ENCODE data around the gene DOP1A. TPM values are rescaled to one million over a fixed set of nuclear protein-coding genes. Genes with fewer than 3 reads are reported as not detected.

The DOP1A gene, protein sequence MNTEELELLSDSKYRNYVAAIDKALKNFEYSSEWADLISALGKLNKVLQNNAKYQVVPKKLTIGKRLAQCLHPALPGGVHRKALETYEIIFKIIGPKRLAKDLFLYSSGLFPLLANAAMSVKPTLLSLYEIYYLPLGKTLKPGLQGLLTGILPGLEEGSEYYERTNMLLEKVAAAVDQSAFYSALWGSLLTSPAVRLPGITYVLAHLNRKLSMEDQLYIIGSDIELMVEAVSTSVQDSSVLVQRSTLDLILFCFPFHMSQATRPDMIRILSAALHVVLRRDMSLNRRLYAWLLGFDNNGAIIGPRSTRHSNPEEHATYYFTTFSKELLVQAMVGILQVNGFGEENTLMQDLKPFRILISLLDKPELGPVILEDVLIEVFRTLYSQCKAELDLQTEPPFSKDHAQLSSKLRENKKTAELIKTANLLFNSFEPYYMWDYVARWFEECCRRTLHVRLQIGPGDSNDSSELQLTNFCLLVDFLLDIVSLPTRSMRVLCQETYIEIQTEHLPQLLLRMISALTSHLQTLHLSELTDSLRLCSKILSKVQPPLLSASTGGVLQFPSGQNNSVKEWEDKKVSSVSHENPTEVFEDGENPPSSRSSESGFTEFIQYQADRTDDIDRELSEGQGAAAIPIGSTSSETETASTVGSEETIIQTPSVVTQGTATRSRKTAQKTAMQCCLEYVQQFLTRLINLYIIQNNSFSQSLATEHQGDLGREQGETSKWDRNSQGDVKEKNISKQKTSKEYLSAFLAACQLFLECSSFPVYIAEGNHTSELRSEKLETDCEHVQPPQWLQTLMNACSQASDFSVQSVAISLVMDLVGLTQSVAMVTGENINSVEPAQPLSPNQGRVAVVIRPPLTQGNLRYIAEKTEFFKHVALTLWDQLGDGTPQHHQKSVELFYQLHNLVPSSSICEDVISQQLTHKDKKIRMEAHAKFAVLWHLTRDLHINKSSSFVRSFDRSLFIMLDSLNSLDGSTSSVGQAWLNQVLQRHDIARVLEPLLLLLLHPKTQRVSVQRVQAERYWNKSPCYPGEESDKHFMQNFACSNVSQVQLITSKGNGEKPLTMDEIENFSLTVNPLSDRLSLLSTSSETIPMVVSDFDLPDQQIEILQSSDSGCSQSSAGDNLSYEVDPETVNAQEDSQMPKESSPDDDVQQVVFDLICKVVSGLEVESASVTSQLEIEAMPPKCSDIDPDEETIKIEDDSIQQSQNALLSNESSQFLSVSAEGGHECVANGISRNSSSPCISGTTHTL (N-terminal part only)
- total RNA-seq, result 13.0 and 16.2 TPM in 2 replicates

- DNase-seq (ENCODE audit: low read depth in 2 of 2), result peak; percentile 84 to 95
Observed at GRCh38 chr6:83067448-83068439, at the start of gene DOP1A. Gene DOP1A, plus strand, starts transcription at chr6:83067671. Its CDS starts 29,307 bp downstream, at chr6:83096978.

GRCh38 chr6:83019741-83020140, 47.7 kb upstream of the DOP1A start:
- no peak for DNase-seq (ENCODE audit: low read depth in 2 of 2)

- no peak for DNase-seq (ENCODE audit: low read depth in 2 of 2)
Observed at GRCh38 chr6:83031689-83032088, 35.8 kb upstream of the DOP1A start.

GRCh38 chr6:83038246-83038645, 29.2 kb upstream of the DOP1A start:
- DNase-seq (ENCODE audit: low read depth in 2 of 2), result no peak

DNA sequence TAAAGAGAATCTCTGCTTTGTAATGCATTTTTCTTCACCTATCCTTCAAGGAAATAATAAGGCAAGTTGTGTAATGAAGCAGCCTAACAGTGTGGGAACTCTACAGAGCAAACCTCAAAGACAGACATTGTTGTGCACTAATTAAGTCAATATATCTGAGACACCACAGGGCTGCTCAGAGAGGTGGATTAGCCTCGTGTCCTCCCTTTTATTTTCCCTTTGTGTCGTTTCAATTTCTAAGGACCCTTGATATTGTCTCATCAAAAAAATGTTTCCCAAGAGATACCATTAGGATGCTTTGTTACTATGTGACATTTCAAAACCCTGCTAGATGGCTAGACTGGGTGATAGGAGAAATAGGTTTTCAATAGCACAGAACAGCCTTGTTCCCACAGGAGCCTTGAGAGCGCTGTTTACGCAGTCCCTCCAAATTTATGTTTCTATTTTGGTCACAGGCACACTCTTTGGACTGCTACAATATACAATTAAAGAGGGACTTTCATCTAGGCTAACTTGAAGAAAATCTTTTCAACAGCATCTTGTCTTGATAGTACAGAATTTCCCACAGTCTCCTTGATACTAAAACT, 24.9 kb upstream of the DOP1A start:
- DNase-seq (ENCODE audit: low read depth in 2 of 2), result no peak

DNA sequence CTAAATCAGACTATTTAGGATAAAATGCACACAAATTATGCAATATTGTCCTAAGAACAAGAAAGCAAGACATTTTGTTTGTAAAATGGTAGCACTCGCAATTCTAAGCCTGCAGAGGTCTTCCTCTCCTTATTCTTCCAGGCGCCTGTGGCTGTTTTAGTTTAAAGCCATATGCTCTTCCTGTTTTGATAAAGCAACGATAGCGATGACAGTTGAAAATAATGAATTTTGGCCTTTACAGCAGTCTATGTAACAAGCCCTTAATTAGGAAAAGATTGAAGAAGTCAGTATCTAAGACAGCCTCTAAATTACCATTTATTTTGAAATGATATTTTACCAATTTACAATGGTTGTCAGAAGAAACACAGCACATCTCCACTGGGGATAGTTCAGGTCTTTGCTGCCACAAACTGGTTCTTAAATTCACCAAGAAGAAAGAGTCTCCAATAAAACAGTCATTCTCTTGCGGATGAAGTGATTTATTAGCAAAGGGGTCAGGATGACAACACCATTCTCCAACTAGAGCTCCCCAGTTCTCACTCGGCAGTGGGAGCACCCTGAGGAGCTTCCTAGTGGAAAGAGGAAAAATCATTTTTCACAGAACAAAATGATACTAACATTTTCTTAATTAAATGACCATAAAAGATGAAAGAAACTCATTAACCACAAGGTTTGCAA, 23.2 kb upstream of the DOP1A start:
- no peak for DNase-seq (ENCODE audit: low read depth in 2 of 2)

DNA sequence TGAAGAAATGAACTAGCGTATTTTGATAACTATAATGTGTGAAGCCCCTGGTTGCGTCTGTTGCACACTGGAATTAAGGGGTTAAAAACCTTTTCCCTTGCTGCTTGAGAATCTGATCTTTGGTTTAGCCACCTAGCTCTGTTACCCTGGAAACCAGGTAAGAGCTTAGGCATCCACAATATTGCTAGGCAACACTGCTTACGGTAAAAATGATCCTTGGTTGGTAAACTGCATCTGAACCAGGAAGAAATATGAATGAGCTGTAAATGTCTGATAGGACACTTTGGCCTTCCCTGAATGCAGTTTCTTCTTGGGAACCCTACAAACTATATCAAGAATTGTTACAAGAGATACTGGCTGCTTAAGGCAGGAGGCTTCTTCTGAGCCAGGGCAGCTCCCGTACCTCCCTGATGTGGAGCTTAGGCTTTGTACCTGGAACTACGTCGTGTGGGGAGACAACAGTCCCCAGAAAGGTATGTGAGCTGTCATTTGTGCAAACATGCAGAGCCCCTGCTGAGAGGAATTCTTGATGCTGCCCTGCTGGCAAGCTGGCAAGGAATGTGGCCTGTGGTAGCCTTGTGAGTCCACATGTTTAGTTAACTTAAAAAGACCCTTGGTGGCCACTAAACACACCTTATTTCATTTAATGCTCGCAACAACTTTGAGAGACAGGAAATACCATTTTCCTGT, 20.3 kb upstream of the DOP1A start:
- DNase-seq (ENCODE audit: low read depth in 2 of 2), result no peak

- DNase-seq (ENCODE audit: low read depth in 2 of 2), result peak in 1 of 2 donors; percentile 26
Observed at GRCh38 chr6:83051377-83052172, 15.9 kb upstream of the DOP1A start.

- no peak for DNase-seq (ENCODE audit: low read depth in 2 of 2)
Observed at GRCh38 chr6:83053678-83054077, 13.8 kb upstream of the DOP1A start.

DNA sequence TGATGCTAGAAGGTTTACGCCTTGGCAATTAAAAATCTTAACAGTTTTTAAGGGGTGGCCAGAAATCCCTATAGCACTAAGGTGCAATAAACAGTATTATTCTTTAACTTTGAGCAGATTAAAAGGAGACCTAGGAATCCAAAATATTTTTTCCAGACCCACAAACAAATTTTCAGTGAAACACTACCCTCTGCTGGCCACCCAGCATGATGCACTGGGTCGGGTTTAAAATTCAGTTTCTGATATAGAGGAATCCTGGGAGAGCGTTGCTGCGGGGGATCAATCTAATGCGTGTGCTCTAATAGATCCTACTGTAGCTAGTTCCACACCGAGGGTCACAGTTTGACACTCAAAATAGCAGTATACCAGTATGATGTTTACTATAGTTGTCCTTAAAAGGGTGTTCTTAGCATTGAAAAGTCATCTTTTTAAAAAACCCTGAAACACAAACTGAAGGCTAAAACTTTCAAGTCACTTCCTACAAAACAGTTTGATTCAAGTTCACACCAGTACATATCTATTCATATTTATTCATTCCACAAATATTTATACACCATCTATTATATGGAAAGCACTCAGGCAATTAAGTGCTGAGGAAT, 12.0 kb upstream of the DOP1A start:
- peak in 1 of 2 donors; percentile 50 for DNase-seq (ENCODE audit: low read depth in 2 of 2)

GRCh38 chr6:83057705-83058321, 9.7 kb upstream of the DOP1A start:
- peak; percentile 44 to 56 for DNase-seq (ENCODE audit: low read depth in 2 of 2)

- DNase-seq (ENCODE audit: low read depth in 2 of 2), result no peak
Observed at GRCh38 chr6:83061190-83061589, 6.3 kb upstream of the DOP1A start.

- DNase-seq (ENCODE audit: low read depth in 2 of 2), result no peak
Observed at GRCh38 chr6:83062225-83062624, 5.2 kb upstream of the DOP1A start.

DNA sequence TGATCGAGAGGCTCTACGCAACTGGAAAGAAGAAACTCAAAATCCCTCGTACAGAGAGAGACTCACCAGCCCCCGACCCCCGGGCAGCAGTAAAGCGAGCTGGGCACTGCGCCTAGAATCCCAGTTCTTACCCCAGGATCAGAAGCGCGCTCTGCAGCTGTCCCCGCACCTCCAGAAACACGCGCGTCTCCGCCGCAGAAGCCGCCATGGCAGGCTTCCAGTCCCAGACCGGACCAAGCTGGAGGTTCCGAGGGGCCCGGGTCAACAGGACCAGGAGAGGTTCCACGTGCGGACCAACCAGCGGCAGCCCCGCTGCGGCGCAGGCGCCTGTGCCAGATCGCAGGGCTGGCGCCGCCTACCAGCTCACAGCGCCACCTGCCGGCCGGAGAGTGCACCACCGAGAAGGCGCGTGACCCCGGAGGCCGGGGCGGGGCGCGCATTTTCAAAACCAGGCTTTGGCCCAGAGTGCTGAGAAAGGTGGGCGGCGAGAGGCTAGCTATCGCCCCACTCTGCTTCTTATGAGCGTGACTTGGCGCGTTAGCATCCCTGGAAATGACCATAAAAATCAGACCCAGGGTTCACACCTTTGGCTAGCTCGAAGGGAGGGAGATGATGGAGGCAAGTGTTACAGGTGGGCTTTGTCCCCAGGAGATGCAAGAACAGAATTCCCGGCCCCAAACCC, 1.8 kb upstream of the DOP1A start, which contains the start of gene UBE3D:
UBE3D (minus strand) TSS at position 331 of the 682 bp plus-strand sequence; CDS start at position 208, 123 bp downstream.
- DNase-seq (ENCODE audit: low read depth in 2 of 2), result peak; percentile 54 to 90

DNA sequence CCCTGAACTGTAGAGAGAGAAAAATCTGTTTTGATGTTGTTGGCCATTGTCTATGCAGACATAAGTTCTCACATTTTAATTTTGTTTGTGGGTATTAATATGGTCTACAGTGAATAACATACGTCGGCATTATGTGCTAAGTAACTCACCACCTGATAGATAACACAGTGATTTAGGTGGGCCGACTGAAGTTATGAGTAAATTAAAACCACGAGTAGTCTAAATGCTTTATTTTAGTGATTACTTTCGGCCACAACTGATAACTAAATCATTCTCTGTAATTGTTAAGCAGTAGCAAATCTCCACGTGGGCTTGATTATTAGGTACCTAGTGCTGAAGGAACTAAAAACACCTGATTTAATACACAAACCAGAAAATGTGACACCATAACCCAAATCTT, 1.1 kb downstream of the DOP1A start:
- DNase-seq (ENCODE audit: low read depth in 2 of 2), result no peak

DNA sequence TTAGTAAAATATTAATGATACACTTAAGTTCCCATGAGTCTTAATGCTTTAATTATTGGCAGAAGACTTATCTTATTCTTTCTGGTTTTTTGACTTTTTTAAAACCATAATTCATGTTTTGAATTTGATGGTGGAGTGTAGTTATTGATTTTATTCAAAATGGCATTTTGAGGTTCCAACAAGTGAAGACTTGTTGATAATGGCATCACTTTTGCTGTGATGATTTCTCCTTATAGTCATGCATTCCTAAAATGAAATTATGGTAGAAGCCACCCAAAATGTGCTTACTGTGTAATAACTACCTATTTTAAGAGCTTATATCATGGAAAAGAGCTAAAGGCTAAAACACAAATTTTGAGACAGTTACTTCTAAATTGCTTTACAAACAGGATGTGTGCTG, 2.2 kb downstream of the DOP1A start:
- no peak for DNase-seq (ENCODE audit: low read depth in 2 of 2)

All from dermis microvascular lymphatic vessel endothelial cell (primary cell).